Trophoblast cell (in vitro differentiated cells and primary cell): ENCODE measurements around the gene LPP.

Experiments
- DNase-seq, 2 donors: peaks; one replicate each; pipeline ENCODE4 v3.0.0-alpha.2; 2016
- H2AFZ ChIP-seq: 2 replicates; pipeline ENCODE4 v1.6.1; 2013; ENCODE audit warnings: low read length, moderate library complexity, mild to moderate bottlenecking; ENCODE audit not compliant: insufficient read depth, poor library complexity
- H2AK5ac ChIP-seq: 2 replicates; pipeline ENCODE4 v1.6.1; 2013; ENCODE audit warnings: mild to moderate bottlenecking, low read length
- H2BK120ac ChIP-seq: 2 replicates; pipeline ENCODE4 v1.6.1; 2013; ENCODE audit warnings: low read length, mild to moderate bottlenecking, moderate library complexity; ENCODE audit not compliant: insufficient read depth, poor library complexity
- H2BK12ac ChIP-seq: 2 replicates; pipeline ENCODE4 v1.6.1; 2013; ENCODE audit warnings: mild to moderate bottlenecking, low read length, moderate library complexity
- H2BK5ac ChIP-seq: 2 replicates; pipeline ENCODE4 v1.6.1; 2013; ENCODE audit warnings: low read length, low read depth, moderate library complexity, mild to moderate bottlenecking; ENCODE audit not compliant: poor library complexity
- H3K14ac ChIP-seq: 2 replicates; pipeline ENCODE4 v1.6.1; 2013; ENCODE audit warnings: mild to moderate bottlenecking, low read length
- H3K18ac ChIP-seq: 2 replicates; pipeline ENCODE4 v1.6.1; 2013; ENCODE audit warnings: mild to moderate bottlenecking, low read length
- H3K23ac ChIP-seq: 2 replicates; pipeline ENCODE4 v1.6.1; 2013; ENCODE audit warnings: low read length
- H3K27ac ChIP-seq: 2 replicates; pipeline ENCODE4 v1.5.1; 2013; ENCODE audit warnings: low read depth, mild to moderate bottlenecking, inconsistent platforms, low read length, moderate library complexity
- H3K27me3 ChIP-seq: 2 replicates; pipeline ENCODE4 v1.6.1; 2013; ENCODE audit warnings: inconsistent platforms, mild to moderate bottlenecking, low read length, moderate library complexity; ENCODE audit not compliant: insufficient read depth
- H3K36me3 ChIP-seq, 2 experiments: 1 replicate in 1 of 2; 2 replicates in 1 of 2; pipeline ENCODE4 v1.6.1; 2013; ENCODE audit warnings: low read length in 2 of 2, mild to moderate bottlenecking in 2 of 2, moderate library complexity in 1 of 2; ENCODE audit not compliant: insufficient read depth in 2 of 2, control insufficient read depth in 1 of 2
- H3K4ac ChIP-seq: 2 replicates; pipeline ENCODE4 v1.6.1; 2013; ENCODE audit warnings: low read depth, mild to moderate bottlenecking, low read length, moderate library complexity
- H3K4me1 ChIP-seq, 2 experiments: 1 replicate in 1 of 2; 2 replicates in 1 of 2; pipeline ENCODE4 v1.6.1; 2013; ENCODE audit warnings: low read length in 2 of 2, mild to moderate bottlenecking in 2 of 2, moderate library complexity in 1 of 2; ENCODE audit not compliant: insufficient read depth in 2 of 2, control insufficient read depth in 1 of 2
- H3K4me2 ChIP-seq: 2 replicates; pipeline ENCODE4 v1.6.1; 2013; ENCODE audit warnings: inconsistent platforms, mild to moderate bottlenecking, low read length, moderate library complexity
- H3K4me3 ChIP-seq: 2 replicates; pipeline ENCODE4 v1.5.1; 2013; ENCODE audit warnings: mild to moderate bottlenecking, low read depth, low read length, inconsistent platforms
- H3K79me1 ChIP-seq: one replicate; pipeline ENCODE4 v1.6.1; 2013; ENCODE audit warnings: low read length
- H3K79me2 ChIP-seq: 2 replicates; pipeline ENCODE4 v1.6.1; 2013; ENCODE audit warnings: low read length, mild to moderate bottlenecking; ENCODE audit not compliant: control insufficient read depth, insufficient read depth, poor library complexity
- H3K9ac ChIP-seq: 2 replicates; pipeline ENCODE4 v1.6.1; 2013; ENCODE audit warnings: mild to moderate bottlenecking, low read length
- H3K9me3 ChIP-seq: 2 replicates; pipeline ENCODE4 v1.6.1; 2013; ENCODE audit warnings: low read depth, mild to moderate bottlenecking, control low read depth, inconsistent platforms, low read length; ENCODE audit not compliant: insufficient read depth
- H4K12ac ChIP-seq: 2 replicates; pipeline ENCODE4 v1.6.1; 2013; ENCODE audit warnings: low read depth, mild to moderate bottlenecking, low read length, moderate library complexity
- H4K8ac ChIP-seq: 2 replicates; pipeline ENCODE4 v1.6.1; 2013; ENCODE audit warnings: low read depth, mild to moderate bottlenecking, low read length, moderate library complexity
- H4K91ac ChIP-seq: one replicate; pipeline ENCODE4 v1.6.1; 2013; ENCODE audit warnings: low read depth, mild to moderate bottlenecking, low read length, moderate library complexity
- WGBS: extraction: QIAGEN DNeasy Blood & Tissue Kit; methylation state at CpG from one replicate; pipeline ENCODE4 v1.1.7; 2013; ENCODE audit warnings: missing lambda C conversion rate; ENCODE audit not compliant: insufficient read length, insufficient coverage; ENCODE audit errors: extremely low coverage; 5-methylcytosine and 5-hydroxymethylcytosine counted together

The LPP gene

GRCh38 chr3:188829576-188829975 is 675.6 kb downstream of the LPP start:
- Histone ChIP-seq H4K12ac (no peak overlapping the region), H3K4me1 (peaks cover 0 to 3% of the 10 kb centered on the region in 2 experiments), H2BK5ac (no peak overlapping the region), H2AFZ (no peak overlapping the region), H3K79me1 (no peaks in the 10 kb centered on the region), H4K91ac (no peak overlapping the region), H3K23ac (no peak overlapping the region), H4K8ac (no peak overlapping the region), H3K9ac (no peak overlapping the region), H2BK12ac (no peak overlapping the region), H2AK5ac (no peak overlapping the region), H3K36me3 (no peaks in the 10 kb centered on the region), H3K9me3 (no peaks in the 10 kb centered on the region), H3K27me3 (no peaks in the 10 kb centered on the region), H3K27ac (no peak overlapping the region), H3K4me2 (no peak overlapping the region), H3K4ac (no peak overlapping the region), H3K4me3 (no peak overlapping the region), H3K79me2 (no peaks in the 10 kb centered on the region), H3K14ac (no peak overlapping the region), H2BK120ac (no peak overlapping the region), H3K18ac (no peak overlapping the region)
- no CpG with 5 or more reads among the region's 3 CpGs for WGBS
- DNase-seq = no peak

GRCh38 chr3:188830893-188831292 is 676.9 kb downstream of the LPP start:
- H3K4me1 ChIP-seq = peaks cover 0 to 3% of the 10 kb centered on the region in 2 experiments
- no peak overlapping the region for H3K4me3 ChIP-seq
- H2AK5ac ChIP-seq = no peak overlapping the region
- H3K27me3 ChIP-seq = no peaks in the 10 kb centered on the region
- DNase-seq = peak in 1 of 2 donors; percentile 41
- H3K79me1 ChIP-seq = no peaks in the 10 kb centered on the region
- H2BK5ac ChIP-seq = no peak overlapping the region
- H2AFZ ChIP-seq = no peak overlapping the region
- no peak overlapping the region for H4K91ac ChIP-seq
- H3K14ac ChIP-seq = no peak overlapping the region
- no peak overlapping the region for H3K4me2 ChIP-seq
- no peak overlapping the region for H4K12ac ChIP-seq
- no peaks in the 10 kb centered on the region for H3K79me2 ChIP-seq
- H3K9ac ChIP-seq = no peak overlapping the region
- H3K36me3 ChIP-seq = no peaks in the 10 kb centered on the region
- WGBS = no CpG with 5 or more reads among the region's 2 CpGs
- no peak overlapping the region for H2BK12ac ChIP-seq
- no peak overlapping the region for H3K27ac ChIP-seq
- H3K18ac ChIP-seq = no peak overlapping the region
- no peak overlapping the region for H4K8ac ChIP-seq
- H3K9me3 ChIP-seq = no peaks in the 10 kb centered on the region
- H3K23ac ChIP-seq = no peak overlapping the region
- no peak overlapping the region for H2BK120ac ChIP-seq
- no peak overlapping the region for H3K4ac ChIP-seq

GRCh38 chr3:188832146-188832545 is 678.2 kb downstream of the LPP start:
- Histone ChIP-seq H3K9ac (no peak overlapping the region), H4K91ac (no peak overlapping the region), H2BK120ac (no peak overlapping the region), H2BK12ac (no peak overlapping the region), H2AFZ (no peak overlapping the region), H4K12ac (no peak overlapping the region), H4K8ac (no peak overlapping the region), H3K4me1 (peaks cover 0 to 3% of the 10 kb centered on the region in 2 experiments), H3K9me3 (no peaks in the 10 kb centered on the region), H3K4me2 (no peak overlapping the region), H3K79me2 (no peaks in the 10 kb centered on the region), H3K36me3 (no peaks in the 10 kb centered on the region), H2BK5ac (no peak overlapping the region), H3K27ac (no peak overlapping the region), H3K4me3 (no peak overlapping the region), H3K79me1 (no peaks in the 10 kb centered on the region), H3K4ac (no peak overlapping the region), H3K23ac (no peak overlapping the region), H3K14ac (no peak overlapping the region), H3K27me3 (no peaks in the 10 kb centered on the region), H2AK5ac (no peak overlapping the region), H3K18ac (no peak overlapping the region)
- WGBS = no CpG with 5 or more reads among the region's 3 CpGs
- DNase-seq = peak in 1 of 2 donors; percentile 44

GRCh38 chr3:188832961-188833721 is 679.2 kb downstream of the LPP start:
- no peak overlapping the region for H3K18ac ChIP-seq

More at GRCh38 chr3:188832961-188833721, 679.2 kb downstream of the LPP start:
- no peaks in the 10 kb centered on the region for H3K79me2 ChIP-seq
- no peak overlapping the region for H4K8ac ChIP-seq
- no peaks in the 10 kb centered on the region for H3K36me3 ChIP-seq
- H2BK120ac ChIP-seq = no peak overlapping the region
- H2AK5ac ChIP-seq = no peak overlapping the region
- no peak overlapping the region for H3K4me2 ChIP-seq
- no peaks in the 10 kb centered on the region for H3K9me3 ChIP-seq
- H2BK12ac ChIP-seq = no peak overlapping the region
- H3K4me1 ChIP-seq = peaks cover 0 to 3% of the 10 kb centered on the region in 2 experiments
- H3K9ac ChIP-seq = no peak overlapping the region
- no peak overlapping the region for H2AFZ ChIP-seq
- no peak overlapping the region for H4K91ac ChIP-seq
- no peak overlapping the region for H3K23ac ChIP-seq
- H3K4ac ChIP-seq = no peak overlapping the region
- H3K27me3 ChIP-seq = no peaks in the 10 kb centered on the region
- no peak overlapping the region for H2BK5ac ChIP-seq
- H3K4me3 ChIP-seq = no peak overlapping the region
- DNase-seq = peak; percentile 89 to 96
- no peak overlapping the region for H3K14ac ChIP-seq
- H4K12ac ChIP-seq = no peak overlapping the region
- H3K79me1 ChIP-seq = no peaks in the 10 kb centered on the region
- H3K27ac ChIP-seq = no peak overlapping the region
- no CpG with 5 or more reads among the region's 5 CpGs for WGBS
